LNCaP clone FGC (cell line): ENCODE data around the gene CDK3.

ENCODE experiments used
- DNase-seq: peaks from one replicate; pipeline ENCODE4 v3.0.0-alpha.2; 2011; ENCODE audit warnings: low read depth
- H3K4me3 ChIP-seq: 2 replicates; pipeline ENCODE4 v1.5.1; 2011; ENCODE audit warnings: mild to moderate bottlenecking, low read depth, low read length, control low read depth
- TF ChIP-seq, protein P1 (sequence below): IDR thresholded peaks from 2 replicates; pipeline ENCODE4 v1.5.1; 2012; ENCODE audit warnings: mild to moderate bottlenecking; ENCODE audit not compliant: control insufficient read depth, insufficient read depth; ENCODE audit errors: extremely low read depth

Gene CDK3

DNA sequence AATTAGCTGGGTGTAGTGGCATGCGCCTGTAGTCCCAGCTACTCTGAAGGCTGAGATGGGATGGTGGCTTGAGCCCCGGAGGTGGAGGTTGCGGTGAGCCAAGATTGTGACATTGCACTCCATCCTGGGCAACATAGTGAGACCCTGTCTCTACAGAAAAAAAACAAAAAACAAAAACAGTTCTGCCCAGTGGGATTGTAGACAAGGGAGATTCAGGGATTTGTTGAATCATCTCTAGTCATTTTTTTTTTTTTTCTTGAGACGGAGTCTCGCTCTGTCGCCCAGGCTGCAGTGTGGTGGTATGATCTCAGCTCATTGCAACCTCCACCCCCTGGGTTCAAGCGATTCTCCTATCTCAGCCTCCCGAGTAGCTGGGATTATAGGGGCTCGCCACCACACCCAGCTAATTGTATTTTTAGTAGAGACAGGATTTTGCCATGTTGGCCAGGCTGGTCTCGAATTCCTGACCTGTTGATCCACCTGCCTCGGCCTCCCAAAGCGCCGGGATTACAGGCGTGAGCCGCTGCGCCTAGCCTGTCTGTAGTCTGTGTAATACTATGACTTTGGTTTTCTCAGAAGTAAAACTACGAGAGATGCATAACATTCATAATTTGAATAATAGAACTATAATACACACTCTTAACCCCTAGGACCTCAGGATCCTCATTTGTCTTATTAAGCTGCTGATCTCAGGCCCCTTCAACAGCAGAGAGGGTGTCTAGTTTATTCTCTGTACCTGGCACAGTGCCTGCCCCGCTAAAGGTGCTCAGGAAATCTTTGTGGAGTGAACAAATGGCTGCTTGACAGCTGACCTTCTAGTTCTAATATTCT, 20.3 kb upstream of the CDK3 start:
- peak overlapping the region; percentile 93 for H3K4me3 ChIP-seq
- TF ChIP-seq, protein P1, sequence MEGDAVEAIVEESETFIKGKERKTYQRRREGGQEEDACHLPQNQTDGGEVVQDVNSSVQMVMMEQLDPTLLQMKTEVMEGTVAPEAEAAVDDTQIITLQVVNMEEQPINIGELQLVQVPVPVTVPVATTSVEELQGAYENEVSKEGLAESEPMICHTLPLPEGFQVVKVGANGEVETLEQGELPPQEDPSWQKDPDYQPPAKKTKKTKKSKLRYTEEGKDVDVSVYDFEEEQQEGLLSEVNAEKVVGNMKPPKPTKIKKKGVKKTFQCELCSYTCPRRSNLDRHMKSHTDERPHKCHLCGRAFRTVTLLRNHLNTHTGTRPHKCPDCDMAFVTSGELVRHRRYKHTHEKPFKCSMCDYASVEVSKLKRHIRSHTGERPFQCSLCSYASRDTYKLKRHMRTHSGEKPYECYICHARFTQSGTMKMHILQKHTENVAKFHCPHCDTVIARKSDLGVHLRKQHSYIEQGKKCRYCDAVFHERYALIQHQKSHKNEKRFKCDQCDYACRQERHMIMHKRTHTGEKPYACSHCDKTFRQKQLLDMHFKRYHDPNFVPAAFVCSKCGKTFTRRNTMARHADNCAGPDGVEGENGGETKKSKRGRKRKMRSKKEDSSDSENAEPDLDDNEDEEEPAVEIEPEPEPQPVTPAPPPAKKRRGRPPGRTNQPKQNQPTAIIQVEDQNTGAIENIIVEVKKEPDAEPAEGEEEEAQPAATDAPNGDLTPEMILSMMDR: no peak
- DNase-seq: no peak

DNA sequence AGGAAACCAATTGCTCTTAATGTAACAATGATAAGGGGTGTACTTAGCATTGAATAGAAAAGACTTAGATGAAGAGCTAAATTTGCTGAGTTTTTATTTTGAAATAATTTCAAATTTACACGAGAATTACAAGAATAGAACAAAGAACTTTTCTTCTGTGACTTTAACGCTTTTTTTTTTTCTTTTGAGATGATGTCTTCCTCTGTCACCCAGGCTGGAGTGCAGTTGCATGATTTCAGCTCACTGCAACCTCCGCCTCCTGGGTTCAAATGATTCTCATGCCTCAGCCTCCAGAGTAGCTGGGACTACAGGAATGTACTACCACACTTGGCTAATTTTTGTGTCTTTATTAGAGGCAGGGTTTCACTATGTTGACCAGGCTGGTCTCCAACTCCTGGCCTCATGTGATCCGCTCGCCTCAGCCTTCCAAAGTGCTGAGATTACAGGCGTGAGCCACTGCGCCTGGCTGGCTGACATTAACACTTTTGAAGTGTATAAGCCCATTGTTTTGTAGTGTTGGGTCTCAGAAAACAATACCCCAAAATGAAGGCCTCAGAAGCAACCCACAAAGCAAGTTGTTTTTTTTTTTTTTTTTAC, 19.5 kb upstream of the CDK3 start:
- TF ChIP-seq, protein P1: no peak
- no peak for DNase-seq

DNA sequence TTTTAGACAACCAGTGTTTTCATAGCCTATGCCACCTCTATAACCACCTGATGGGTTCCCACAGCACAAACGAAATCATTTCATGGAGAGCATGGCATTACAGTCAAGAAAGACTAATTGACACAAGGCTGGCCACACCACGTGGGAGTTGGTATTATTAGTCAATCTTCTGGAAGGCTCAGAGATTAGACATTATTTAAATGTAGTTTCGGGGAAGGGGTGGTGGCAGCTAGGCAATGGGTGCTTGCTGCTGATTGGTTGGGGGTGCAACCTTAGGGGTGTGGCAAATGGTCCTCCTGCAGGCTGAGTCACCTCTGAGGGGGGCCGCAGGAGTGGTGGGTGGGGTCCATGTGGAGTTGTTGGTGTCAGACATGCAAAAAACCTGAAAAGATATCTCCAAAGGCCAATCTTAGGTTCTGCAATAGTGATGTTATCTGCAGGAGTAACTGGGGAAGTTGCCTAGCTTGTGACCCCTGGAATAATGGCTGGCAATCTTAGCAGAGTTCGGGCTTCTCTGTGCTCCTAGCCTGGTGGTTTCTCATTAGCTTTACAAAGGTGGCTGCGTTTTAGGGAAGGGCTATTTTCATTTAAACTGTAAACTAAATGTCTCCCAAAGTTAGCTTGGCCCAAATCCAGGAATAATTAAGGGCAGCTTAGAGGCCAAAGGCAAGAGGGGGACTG, 17.0 kb upstream of the CDK3 start:
- no peak for DNase-seq
- TF ChIP-seq, protein P1: no peak
- H3K4me3 ChIP-seq: no peak overlapping the region

More for the DNA sequence above, 19.5 kb upstream of the CDK3 start:
- no peak overlapping the region for H3K4me3 ChIP-seq

DNA sequence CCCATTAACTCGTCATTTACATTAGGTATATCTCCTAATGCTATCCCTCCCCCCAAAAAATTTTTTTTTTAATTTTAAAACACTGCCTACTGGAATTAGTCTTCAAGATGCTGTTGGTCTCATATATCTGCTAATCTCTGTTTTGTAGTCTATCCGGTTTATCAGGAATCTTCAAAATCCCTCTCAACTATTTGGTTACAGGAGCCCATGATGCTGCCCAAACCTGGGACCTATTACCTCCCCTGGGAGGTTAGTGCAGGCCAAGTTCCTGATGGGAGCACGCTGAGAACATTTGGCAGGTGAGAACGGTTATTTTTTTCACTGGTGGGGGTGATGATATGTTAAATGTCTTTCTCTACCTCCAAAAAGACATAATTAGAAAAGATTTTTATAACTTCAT, 14.7 kb upstream of the CDK3 start:
- no peak overlapping the region for H3K4me3 ChIP-seq
- TF ChIP-seq, protein P1: no peak
- no peak for DNase-seq

DNA sequence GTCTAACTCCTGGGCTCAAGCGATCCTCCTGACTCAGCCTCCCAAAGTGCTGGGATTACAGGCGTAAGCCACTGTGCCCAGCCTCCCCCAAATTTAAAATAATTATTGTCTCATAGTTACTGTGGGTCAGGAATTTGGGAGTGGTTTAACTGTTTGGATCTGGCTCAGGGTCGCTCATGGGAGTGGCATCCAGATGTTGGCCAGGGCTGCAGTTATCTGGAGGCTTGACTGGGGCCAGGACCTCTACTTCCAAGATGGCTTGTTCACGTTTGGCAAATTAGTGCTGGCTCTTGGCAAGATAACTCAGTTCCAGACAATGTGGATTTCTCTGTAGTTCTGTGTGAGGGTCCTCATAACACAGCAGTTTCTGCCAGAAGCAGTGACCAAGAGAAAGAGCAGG, 13.6 kb upstream of the CDK3 start:
- TF ChIP-seq, protein P1: no peak
- H3K4me3 ChIP-seq: no peak overlapping the region
- DNase-seq: no peak

DNA sequence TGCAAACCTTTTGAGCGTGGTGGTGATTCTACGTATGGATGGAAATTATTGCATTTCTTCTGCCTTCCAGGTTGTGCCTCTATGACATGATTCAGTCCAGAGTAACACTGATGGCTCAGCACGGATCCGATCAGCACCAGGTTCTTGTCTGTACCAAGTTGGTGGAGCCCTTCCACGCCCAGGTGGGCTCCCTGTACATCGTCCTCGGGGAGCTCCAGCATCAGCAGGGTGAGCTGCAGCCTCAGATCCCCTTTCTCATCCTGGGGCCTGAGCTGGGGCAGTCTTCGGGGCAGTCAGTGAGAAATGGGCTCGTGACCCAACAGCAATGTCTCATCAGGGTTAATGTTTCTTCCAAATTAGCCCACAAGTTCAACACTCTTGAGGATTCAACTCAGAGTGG, 9.3 kb upstream of the CDK3 start:
- no peak overlapping the region for H3K4me3 ChIP-seq
- no peak for DNase-seq
- TF ChIP-seq, protein P1: no peak
